Measurements from ENCODE around the gene RABGAP1. TPM values are rescaled to one million over a fixed set of nuclear protein-coding genes. Genes with fewer than 3 reads are reported as not detected.
A peak's percentile ranks its signal among the peaks of the same experiment; 100 is the strongest.

RABGAP1 gene
- total and polyA plus RNA-seq, 7 donors, result 15.5 to 57.9 (median 33.6) TPM

DNA sequence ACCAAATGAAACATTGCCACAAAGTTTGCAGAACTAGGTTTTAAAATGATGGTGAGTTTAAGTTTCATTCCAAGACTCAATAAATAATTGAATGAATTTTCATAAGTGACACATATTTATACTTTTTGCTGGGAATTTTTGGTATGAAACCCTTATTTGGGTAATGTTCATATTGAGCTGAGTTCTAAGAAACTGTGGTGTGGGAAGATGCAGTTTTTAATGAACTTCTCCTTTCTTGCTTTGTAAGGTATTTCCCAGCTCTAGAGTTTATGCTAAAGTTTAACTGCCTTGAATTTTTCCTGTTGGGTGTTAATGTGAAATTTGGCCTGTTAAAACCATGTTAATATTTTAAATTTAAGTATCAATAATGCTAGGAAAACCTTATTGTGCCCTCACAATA lies 15.1 kb downstream of the RABGAP1 start:
- TF ChIP-seq, protein P1, sequence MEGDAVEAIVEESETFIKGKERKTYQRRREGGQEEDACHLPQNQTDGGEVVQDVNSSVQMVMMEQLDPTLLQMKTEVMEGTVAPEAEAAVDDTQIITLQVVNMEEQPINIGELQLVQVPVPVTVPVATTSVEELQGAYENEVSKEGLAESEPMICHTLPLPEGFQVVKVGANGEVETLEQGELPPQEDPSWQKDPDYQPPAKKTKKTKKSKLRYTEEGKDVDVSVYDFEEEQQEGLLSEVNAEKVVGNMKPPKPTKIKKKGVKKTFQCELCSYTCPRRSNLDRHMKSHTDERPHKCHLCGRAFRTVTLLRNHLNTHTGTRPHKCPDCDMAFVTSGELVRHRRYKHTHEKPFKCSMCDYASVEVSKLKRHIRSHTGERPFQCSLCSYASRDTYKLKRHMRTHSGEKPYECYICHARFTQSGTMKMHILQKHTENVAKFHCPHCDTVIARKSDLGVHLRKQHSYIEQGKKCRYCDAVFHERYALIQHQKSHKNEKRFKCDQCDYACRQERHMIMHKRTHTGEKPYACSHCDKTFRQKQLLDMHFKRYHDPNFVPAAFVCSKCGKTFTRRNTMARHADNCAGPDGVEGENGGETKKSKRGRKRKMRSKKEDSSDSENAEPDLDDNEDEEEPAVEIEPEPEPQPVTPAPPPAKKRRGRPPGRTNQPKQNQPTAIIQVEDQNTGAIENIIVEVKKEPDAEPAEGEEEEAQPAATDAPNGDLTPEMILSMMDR (IDR thresholded peaks at IDR 0.05), result no peak
- ATAC-seq (no peak), DNase-seq (no peak)
- no peaks in the 10 kb centered on the region for H3K4me1 ChIP-seq
- H3K9me3 ChIP-seq, result no peaks in the 10 kb centered on the region
- no peak overlapping the region for H3K4me3 ChIP-seq
- peaks cover 0 to 12% of the 10 kb centered on the region in 2 donors for H3K36me3 ChIP-seq (ENCODE audit: insufficient read depth in 1 of 2, low read depth in 1 of 2)
- intact Hi-C loops (cut with DNase I), result no loop called here
- H3K27ac ChIP-seq, result no peak overlapping the region
- no peaks in the 10 kb centered on the region for H3K27me3 ChIP-seq (ENCODE audit: insufficient read depth in 3 of 3, low read length in 2 of 3)

DNA sequence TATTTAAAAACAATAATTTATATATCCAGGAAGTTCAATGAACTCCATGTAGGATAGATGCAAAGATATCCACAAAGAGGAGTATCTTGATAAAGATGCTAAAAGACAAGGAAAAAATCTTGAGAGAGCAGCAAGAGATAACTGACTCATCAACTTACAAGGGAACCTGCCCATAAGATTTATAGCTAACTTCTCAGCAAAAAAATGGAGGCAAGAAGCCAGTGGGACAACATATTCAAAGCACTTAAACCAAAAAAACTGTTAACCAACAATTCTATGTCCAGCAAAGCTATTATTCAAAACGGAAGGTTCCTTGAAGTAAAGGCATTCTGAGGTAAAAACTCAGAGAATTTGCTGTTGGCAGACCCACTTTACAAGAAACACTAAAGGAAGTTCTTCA lies 20.3 kb downstream of the RABGAP1 start:
- Histone ChIP-seq H3K9me3 (no peaks in the 10 kb centered on the region), H3K36me3 (ENCODE audit: insufficient read depth in 1 of 2, low read depth in 1 of 2) (peaks cover 0 to 32% of the 10 kb centered on the region in 2 donors), H3K27ac (no peak overlapping the region), H3K4me3 (no peak overlapping the region), H3K4me1 (no peaks in the 10 kb centered on the region), H3K27me3 (ENCODE audit: insufficient read depth in 3 of 3, low read length in 2 of 3) (no peaks in the 10 kb centered on the region)
- TF ChIP-seq, protein P1 (IDR thresholded peaks at IDR 0.05), result no peak
- intact Hi-C loops (cut with DNase I), result no loop called here
- ATAC-seq, result no peak
- DNase-seq, result no peak
- WGBS, 3 donors, result 81 to 93% (median 89%) methylated on average over 1 of the region's 1 CpG

DNA sequence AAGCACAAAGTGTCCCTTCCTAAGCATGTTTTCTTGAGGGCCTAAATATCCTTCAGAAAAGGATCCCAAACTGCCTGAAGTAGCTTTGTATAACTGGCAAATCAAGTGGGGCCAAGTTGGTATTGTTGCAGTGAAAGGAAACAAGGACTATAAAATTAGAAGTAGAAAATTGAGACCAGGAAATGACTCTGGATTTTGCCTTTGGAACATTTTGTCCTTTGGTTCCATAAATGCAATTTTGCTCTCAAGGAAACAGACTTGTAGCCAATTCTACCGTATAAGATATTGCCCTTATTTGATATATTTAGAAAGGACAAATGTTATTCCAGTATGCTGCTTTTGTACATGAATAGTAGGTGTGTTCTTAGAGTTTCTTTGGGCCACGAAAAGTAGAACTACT lies 34.4 kb downstream of the RABGAP1 start:
- intact Hi-C loops (cut with DNase I), result no loop called here
- TF ChIP-seq, protein P1 (IDR thresholded peaks at IDR 0.05), result no peak
- peaks cover 14% of the 10 kb centered on the region for H3K4me1 ChIP-seq

DNA sequence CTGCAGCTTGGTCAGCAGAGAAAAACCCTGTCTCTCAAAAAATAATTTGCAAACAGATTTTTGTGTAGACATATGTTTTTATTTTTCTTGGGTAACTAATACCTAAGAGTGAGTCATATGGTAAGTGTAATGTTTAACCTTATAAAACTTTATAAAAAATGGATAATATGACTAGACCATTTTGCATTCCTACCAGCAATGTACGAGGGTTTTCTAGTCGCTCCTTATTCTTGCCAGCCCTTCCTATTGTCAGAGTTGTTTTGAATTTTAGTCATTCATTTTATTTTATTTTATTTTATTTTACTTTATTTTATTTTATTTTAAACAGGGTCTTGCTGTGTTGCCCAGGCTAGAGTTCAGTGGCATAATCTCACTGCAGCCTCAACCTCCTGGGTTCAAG lies 37.8 kb downstream of the RABGAP1 start:
- no peak overlapping the region for H3K4me3 ChIP-seq
- ATAC-seq, result no peak

More for the DNA sequence above, 34.4 kb downstream of the RABGAP1 start:
- ATAC-seq (no peak), DNase-seq (no peak)
- H3K27ac ChIP-seq, result peak overlapping the region; percentile 39
- 29 to 51% (median 37%) methylated on average over 2 of the region's 2 CpGs for WGBS, 3 donors
- H3K9me3 ChIP-seq, result no peaks in the 10 kb centered on the region
- H3K36me3 ChIP-seq (ENCODE audit: insufficient read depth in 1 of 2, low read depth in 1 of 2), result peaks cover 8 to 30% of the 10 kb centered on the region in 2 donors
- H3K4me3 ChIP-seq, result no peak overlapping the region
- no peaks in the 10 kb centered on the region for H3K27me3 ChIP-seq (ENCODE audit: insufficient read depth in 3 of 3, low read length in 2 of 3)

More for the DNA sequence above, 37.8 kb downstream of the RABGAP1 start:
- 48 to 65% (median 65%) methylated on average over 2 of the region's 2 CpGs for WGBS, 3 donors
- TF ChIP-seq, protein P1 (IDR thresholded peaks at IDR 0.05), result no peak
- H3K9me3 ChIP-seq, result no peaks in the 10 kb centered on the region
- no peak overlapping the region for H3K27ac ChIP-seq
- H3K27me3 ChIP-seq (ENCODE audit: insufficient read depth in 3 of 3, low read length in 2 of 3), result no peaks in the 10 kb centered on the region
- H3K36me3 ChIP-seq (ENCODE audit: insufficient read depth in 1 of 2, low read depth in 1 of 2), result peaks cover 4 to 6% of the 10 kb centered on the region in 2 donors
- intact Hi-C loops (cut with DNase I), result no loop called here
- DNase-seq, result no peak
- H3K4me1 ChIP-seq, result peaks cover 14% of the 10 kb centered on the region
